GM21423 (cell line): ENCODE measurements around the gene KCTD8.
"Not testable (repeated sequence)": the region's sequence is repeated elsewhere in the genome, so short reads cannot be mapped to it uniquely, and the experiment has no call there.

Experiments used
- ATAC-seq: cut with Tn5 transposase; IDR thresholded peaks from one replicate; pipeline ENCODE4 v1.9.1; 2021; ENCODE audit warnings: mild to moderate bottlenecking, moderate library complexity; ENCODE audit not compliant: unreplicated experiment

The KCTD8 gene

GRCh38 chr4:44342800-44343199 lies 105.8 kb downstream of the KCTD8 start:
- no peak for ATAC-seq

- no peak for ATAC-seq
These were observed 121.9 kb downstream of the KCTD8 start for GRCh38 chr4:44326741-44327140.

- no peak for ATAC-seq
These were observed 127.8 kb downstream of the KCTD8 start for GRCh38 chr4:44320833-44321232.

- no peak for ATAC-seq
These were observed 129.5 kb downstream of the KCTD8 start for GRCh38 chr4:44319129-44319528.

- ATAC-seq = no peak
These were observed 134.9 kb downstream of the KCTD8 start for GRCh38 chr4:44313702-44314101.

- ATAC-seq = no peak
These were observed 161.1 kb downstream of the KCTD8 start for GRCh38 chr4:44287505-44287904.

GRCh38 chr4:44279469-44279868 lies 169.1 kb downstream of the KCTD8 start:
- ATAC-seq = no peak

- ATAC-seq = no peak
These were observed 169.5 kb downstream of the KCTD8 start for GRCh38 chr4:44279066-44279465.

- ATAC-seq = no peak
These were observed 191.1 kb downstream of the KCTD8 start for GRCh38 chr4:44257461-44257860.

GRCh38 chr4:44256414-44256813 lies 192.2 kb downstream of the KCTD8 start:
- ATAC-seq = no peak

- no peak for ATAC-seq
These were observed 211.0 kb downstream of the KCTD8 start for GRCh38 chr4:44237643-44238042.

GRCh38 chr4:44235897-44236296 lies 212.7 kb downstream of the KCTD8 start:
- no peak for ATAC-seq

- no peak for ATAC-seq
These were observed 216.3 kb downstream of the KCTD8 start for GRCh38 chr4:44232262-44232661.

- ATAC-seq = no peak
These were observed 217.6 kb downstream of the KCTD8 start for GRCh38 chr4:44231006-44231405.

GRCh38 chr4:44228326-44228725 lies 220.3 kb downstream of the KCTD8 start:
- no peak for ATAC-seq

GRCh38 chr4:44221407-44221806 lies 227.2 kb downstream of the KCTD8 start:
- no peak for ATAC-seq

- no peak for ATAC-seq
These were observed 237.9 kb downstream of the KCTD8 start for GRCh38 chr4:44210750-44211149.

- no peak for ATAC-seq
These were observed 251.8 kb downstream of the KCTD8 start for GRCh38 chr4:44196796-44197195.

- no peak for ATAC-seq
These were observed 254.2 kb downstream of the KCTD8 start for GRCh38 chr4:44194365-44194764.

- ATAC-seq = no peak
These were observed 261.8 kb downstream of the KCTD8 start for GRCh38 chr4:44186850-44187246.

- ATAC-seq = no peak
These were observed 262.3 kb downstream of the KCTD8 start for GRCh38 chr4:44186096-44186849.

GRCh38 chr4:44181491-44182349 lies 266.9 kb downstream of the KCTD8 start:
- not testable (repeated sequence) for ATAC-seq
